Measurements from ENCODE around the gene STEAP1. TPM values are rescaled to one million over a fixed set of nuclear protein-coding genes. Genes with fewer than 3 reads are reported as not detected.
A peak's percentile ranks its signal among the peaks of the same experiment; 100 is the strongest.

STEAP1 gene
- total and polyA plus RNA-seq, 4 donors: 20.0 to 37.1 (median 29.6) TPM

GRCh38 chr7:90210475-90210874 is 56.2 kb downstream of the STEAP1 start:
- no peaks in the 10 kb centered on the region for H3K9me3 ChIP-seq (ENCODE audit: control insufficient read depth in 4 of 4, low read length in 3 of 4)
- H3K27ac ChIP-seq (ENCODE audit: low read depth in 1 of 2, low read length in 2 of 2): no peak overlapping the region
- DNase-seq (ENCODE audit: low spot score): no peak
- TF ChIP-seq NR2F2 (IDR thresholded peaks at IDR 0.05): no peak
- TF ChIP-seq ZBTB33 (IDR thresholded peaks at IDR 0.05): peak; percentile 8
- TF ChIP-seq HNF4A (conservative IDR thresholded peaks at IDR 0.05): peak in 1 of 2 donors; percentile 14
- peak in 1 of 2 donors; percentile 27 for TF ChIP-seq RXRA (IDR thresholded peaks at IDR 0.05)
- 37% methylated on average over 5 of the region's 5 CpGs for WGBS
- H3K27me3 ChIP-seq (ENCODE audit: control insufficient read depth in 4 of 4, insufficient read depth in 4 of 4, low read length in 3 of 4): no peaks in the 10 kb centered on the region
- peak overlapping the region in 1 of 2 donors; percentile 92 for H3K9ac ChIP-seq (ENCODE audit: low read depth in 1 of 2, low read length in 2 of 2)
- H3K36me3 ChIP-seq (ENCODE audit: control insufficient read depth in 4 of 4, insufficient read depth in 3 of 4, low read depth in 1 of 4, low read length in 3 of 4): no peaks in the 10 kb centered on the region
- peak overlapping the region in 1 of 3 donors; percentile 73 for H3K4me3 ChIP-seq (ENCODE audit: low read depth in 1 of 3, low read length in 3 of 3)
- H3K4me1 ChIP-seq (ENCODE audit: control insufficient read depth in 4 of 4, insufficient read depth in 4 of 4, low read length in 3 of 4): peaks cover 0 to 22% (median 13%) of the 10 kb centered on the region in 4 donors

- DNase-seq (ENCODE audit: low spot score): peak; percentile 38
- peaks cover 0 to 22% (median 13%) of the 10 kb centered on the region in 4 donors for H3K4me1 ChIP-seq (ENCODE audit: control insufficient read depth in 4 of 4, insufficient read depth in 4 of 4, low read length in 3 of 4)
- H3K9ac ChIP-seq (ENCODE audit: low read depth in 1 of 2, low read length in 2 of 2): peak overlapping the region; percentile 74 to 92
- peak overlapping the region; percentile 59 to 73 (median 70) for H3K4me3 ChIP-seq (ENCODE audit: low read depth in 1 of 3, low read length in 3 of 3)
- WGBS: 12% methylated on average over 11 of the region's 11 CpGs
- no peaks in the 10 kb centered on the region for H3K9me3 ChIP-seq (ENCODE audit: control insufficient read depth in 4 of 4, low read length in 3 of 4)
- no peaks in the 10 kb centered on the region for H3K36me3 ChIP-seq (ENCODE audit: control insufficient read depth in 4 of 4, insufficient read depth in 3 of 4, low read depth in 1 of 4, low read length in 3 of 4)
- H3K27ac ChIP-seq (ENCODE audit: low read depth in 1 of 2, low read length in 2 of 2): peak overlapping the region; percentile 84 to 87
- H3K27me3 ChIP-seq (ENCODE audit: control insufficient read depth in 4 of 4, insufficient read depth in 4 of 4, low read length in 3 of 4): no peaks in the 10 kb centered on the region
- TF ChIP-seq RXRA (IDR thresholded peaks at IDR 0.05) (no peak), REST (IDR thresholded peaks at IDR 0.05) (no peak), NR2F2 (IDR thresholded peaks at IDR 0.05) (no peak)
Measured at GRCh38 chr7:90210981-90211380, 56.7 kb downstream of the STEAP1 start.

- H3K27ac ChIP-seq (ENCODE audit: low read depth in 1 of 2, low read length in 2 of 2): peak within 1 kb of the TSS; percentile 84 to 87
- H3K4me3 ChIP-seq (ENCODE audit: low read depth in 1 of 3, low read length in 3 of 3): peak within 1 kb of the TSS; percentile 59 to 73 (median 70)
- no peaks in the 10 kb centered on the region for H3K9me3 ChIP-seq (ENCODE audit: control insufficient read depth in 4 of 4, low read length in 3 of 4)
- peak within 1 kb of the TSS; percentile 74 to 92 for H3K9ac ChIP-seq (ENCODE audit: low read depth in 1 of 2, low read length in 2 of 2)
- DNase-seq (ENCODE audit: low spot score): peak; percentile 75
- TF ChIP-seq CTCF (IDR thresholded peaks at IDR 0.05; ENCODE audit: low read depth, low read length, missing input control) (peak; percentile 69), RXRA (IDR thresholded peaks at IDR 0.05) (no peak), REST (IDR thresholded peaks at IDR 0.05) (peak; percentile 42), EGR1 (IDR thresholded peaks at IDR 0.05; ENCODE audit: low read depth in 2 of 2) (no peak), YY1 (IDR thresholded peaks at IDR 0.05) (peak; percentile 59), HNF4A (conservative IDR thresholded peaks at IDR 0.05) (peak in 1 of 2 donors; percentile 19), TAF1 (conservative IDR thresholded peaks at IDR 0.05) (peak; percentile 86), RAD21 (IDR thresholded peaks at IDR 0.05) (peak; percentile 41 to 85), ATF3 (IDR thresholded peaks at IDR 0.05) (no peak)
- no peaks in the 10 kb centered on the region for H3K36me3 ChIP-seq (ENCODE audit: control insufficient read depth in 4 of 4, insufficient read depth in 3 of 4, low read depth in 1 of 4, low read length in 3 of 4)
- WGBS: 2% methylated on average over 73 of the region's 73 CpGs
- H3K4me1 ChIP-seq (ENCODE audit: control insufficient read depth in 4 of 4, insufficient read depth in 4 of 4, low read length in 3 of 4): peaks cover 3 to 28% (median 19%) of the 10 kb centered on the region in 4 donors
- no peaks in the 10 kb centered on the region for H3K27me3 ChIP-seq (ENCODE audit: control insufficient read depth in 4 of 4, insufficient read depth in 4 of 4, low read length in 3 of 4)
Measured at GRCh38 chr7:90211391-90212148, 57.3 kb downstream of the STEAP1 start, which contains the start of gene STEAP2. Gene STEAP2, plus strand, starts transcription at chr7:90211740. Its CDS starts 13,343 bp downstream, at chr7:90225083.
